ENCODE results near the gene EPHB4.
"Not testable (repeated sequence)": the region's sequence is repeated elsewhere in the genome, so short reads cannot be mapped to it uniquely, and the experiment has no call there.

Gene EPHB4

DNA sequence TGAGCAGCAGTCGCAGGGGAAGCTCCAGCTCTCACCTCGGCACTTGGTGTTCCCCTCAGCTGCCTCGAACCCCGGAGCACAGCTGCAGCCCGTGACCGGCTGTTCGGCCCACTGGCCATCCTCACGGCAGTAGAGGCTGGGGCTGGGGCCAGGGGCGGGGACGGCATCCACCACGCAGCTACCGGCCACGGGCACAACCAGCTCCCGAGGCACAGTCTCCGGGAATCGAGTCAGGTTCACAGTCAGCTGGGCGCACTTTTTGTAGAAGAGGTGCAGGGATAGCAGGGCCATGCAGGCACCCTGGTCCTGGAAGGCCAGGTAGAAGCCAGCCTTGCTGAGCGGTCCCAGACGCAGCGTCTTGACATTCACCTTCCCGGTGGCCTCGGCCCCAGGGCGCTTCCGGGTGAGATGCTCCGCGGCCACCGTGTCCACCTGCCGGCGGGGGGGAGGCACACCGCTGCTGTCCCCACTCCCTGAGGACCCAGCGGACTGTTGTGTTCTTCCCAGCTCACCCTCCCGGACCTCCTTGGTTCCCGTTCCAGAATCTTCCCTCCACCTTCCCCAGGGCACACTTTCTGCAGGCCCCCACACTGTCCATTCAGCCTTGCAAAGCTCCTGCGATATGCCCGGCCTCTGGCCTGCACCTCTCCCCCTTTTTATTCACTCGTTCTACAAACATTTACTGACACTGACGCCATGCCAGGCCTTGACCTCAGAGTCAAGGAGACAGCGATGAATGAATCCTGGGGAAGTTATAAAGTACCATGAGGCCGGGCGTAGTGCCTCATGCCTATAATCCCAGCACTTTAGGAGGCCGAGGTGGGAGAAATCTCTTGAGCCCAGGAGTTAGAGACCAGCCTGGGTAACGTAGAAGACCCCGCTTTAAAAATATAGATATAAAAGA is 4.8 kb downstream of the EPHB4 start:
- DNase-seq (ENCODE audit: low read depth in 2 of 2) = no peak

GRCh38 chr7:100819586-100819985 is 7.7 kb downstream of the EPHB4 start:
- no peak for DNase-seq (ENCODE audit: low read depth in 2 of 2)

DNA sequence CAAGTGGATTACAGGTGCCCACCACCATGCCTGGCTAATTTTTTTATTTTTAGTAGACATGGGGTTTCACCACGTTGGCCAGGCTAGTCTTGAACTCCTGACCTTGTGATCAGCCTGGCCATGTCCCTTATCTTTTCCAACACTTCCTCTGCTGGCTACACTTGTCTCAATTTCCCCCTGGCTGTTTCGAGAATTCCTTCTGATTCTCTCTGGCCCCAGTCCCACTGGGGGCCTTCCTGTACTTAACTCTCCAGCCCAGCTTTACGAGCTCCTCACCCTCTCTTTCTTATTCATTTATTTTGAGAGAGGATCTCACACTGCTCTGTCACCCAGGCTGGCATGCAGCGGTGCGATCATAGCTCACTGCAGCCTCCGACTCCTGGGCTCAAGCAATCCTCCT is 8.5 kb downstream of the EPHB4 start:
- no peak for DNase-seq (ENCODE audit: low read depth in 2 of 2)

GRCh38 chr7:100818366-100818765 is 9.0 kb downstream of the EPHB4 start:
- DNase-seq (ENCODE audit: low read depth in 2 of 2) = no peak

GRCh38 chr7:100817097-100817496 is 10.2 kb downstream of the EPHB4 start:
- no peak for DNase-seq (ENCODE audit: low read depth in 2 of 2)

GRCh38 chr7:100816515-100816914 is 10.8 kb downstream of the EPHB4 start:
- DNase-seq (ENCODE audit: low read depth in 2 of 2) = not testable (repeated sequence)

DNA sequence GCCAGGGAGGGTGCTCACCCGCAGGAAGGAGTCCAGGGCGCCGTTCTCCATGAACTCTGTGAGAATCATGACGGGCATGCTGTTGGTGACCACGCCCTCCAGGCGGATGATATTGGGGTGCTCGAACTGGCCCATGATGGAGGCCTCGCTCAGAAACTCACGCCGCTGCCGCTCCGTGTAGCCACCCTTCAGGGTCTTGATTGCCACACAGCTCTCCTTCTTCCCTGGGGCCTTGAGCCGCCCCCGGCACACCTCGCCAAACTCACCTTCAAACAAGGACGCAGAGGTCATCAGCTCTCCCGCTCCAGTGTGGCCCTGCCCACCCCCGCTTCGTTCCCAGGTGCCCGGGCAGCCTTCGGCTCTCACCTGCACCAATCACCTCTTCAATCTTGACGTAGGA is 14.6 kb downstream of the EPHB4 start:
- DNase-seq (ENCODE audit: low read depth in 2 of 2) = no peak

DNA sequence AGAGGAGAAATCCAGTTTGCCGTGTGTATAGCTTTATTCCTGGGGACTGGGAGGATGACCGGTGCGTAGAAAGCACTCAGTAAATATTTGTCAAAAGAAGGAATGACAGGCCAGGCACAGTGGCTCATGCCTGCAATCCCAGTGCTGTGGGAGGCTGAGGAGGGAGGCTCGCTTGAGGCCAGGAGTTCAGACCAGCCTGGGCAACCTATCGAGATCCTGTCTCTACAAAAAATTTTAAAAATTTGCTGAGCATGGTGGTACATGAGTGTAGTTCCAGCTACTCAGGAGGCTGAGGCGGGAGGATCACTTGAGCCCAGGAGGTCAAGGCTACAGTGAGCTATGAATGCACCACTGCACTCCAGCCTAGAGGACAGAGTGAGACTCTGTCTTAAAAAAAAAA is 15.8 kb downstream of the EPHB4 start:
- no peak for DNase-seq (ENCODE audit: low read depth in 2 of 2)

GRCh38 chr7:100808354-100808875 is 18.9 kb downstream of the EPHB4 start:
- DNase-seq (ENCODE audit: low read depth in 2 of 2) = no peak

DNA sequence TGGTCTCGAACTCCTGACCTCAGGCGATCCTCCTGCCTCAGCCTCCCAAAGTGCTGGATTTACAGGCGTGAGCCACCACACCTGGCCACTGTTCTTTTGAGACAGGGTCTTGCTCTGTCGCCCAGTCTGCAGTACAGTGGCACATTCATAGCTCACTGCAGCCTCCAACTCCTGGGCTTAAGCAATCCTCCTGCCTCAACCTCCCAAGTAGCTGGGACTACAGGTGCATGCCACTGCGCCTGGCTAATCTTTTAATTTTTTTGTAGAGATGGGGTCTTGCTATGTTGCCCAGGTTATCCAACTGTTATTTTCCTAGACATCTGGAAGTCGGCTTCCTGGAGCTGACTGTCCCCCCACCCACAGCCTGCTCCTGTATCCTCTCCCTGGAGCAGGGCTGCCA is 20.4 kb downstream of the EPHB4 start:
- not testable (repeated sequence) for DNase-seq (ENCODE audit: low read depth in 2 of 2)

GRCh38 chr7:100806276-100806675 is 21.0 kb downstream of the EPHB4 start:
- DNase-seq (ENCODE audit: low read depth in 2 of 2) = no peak

DNA sequence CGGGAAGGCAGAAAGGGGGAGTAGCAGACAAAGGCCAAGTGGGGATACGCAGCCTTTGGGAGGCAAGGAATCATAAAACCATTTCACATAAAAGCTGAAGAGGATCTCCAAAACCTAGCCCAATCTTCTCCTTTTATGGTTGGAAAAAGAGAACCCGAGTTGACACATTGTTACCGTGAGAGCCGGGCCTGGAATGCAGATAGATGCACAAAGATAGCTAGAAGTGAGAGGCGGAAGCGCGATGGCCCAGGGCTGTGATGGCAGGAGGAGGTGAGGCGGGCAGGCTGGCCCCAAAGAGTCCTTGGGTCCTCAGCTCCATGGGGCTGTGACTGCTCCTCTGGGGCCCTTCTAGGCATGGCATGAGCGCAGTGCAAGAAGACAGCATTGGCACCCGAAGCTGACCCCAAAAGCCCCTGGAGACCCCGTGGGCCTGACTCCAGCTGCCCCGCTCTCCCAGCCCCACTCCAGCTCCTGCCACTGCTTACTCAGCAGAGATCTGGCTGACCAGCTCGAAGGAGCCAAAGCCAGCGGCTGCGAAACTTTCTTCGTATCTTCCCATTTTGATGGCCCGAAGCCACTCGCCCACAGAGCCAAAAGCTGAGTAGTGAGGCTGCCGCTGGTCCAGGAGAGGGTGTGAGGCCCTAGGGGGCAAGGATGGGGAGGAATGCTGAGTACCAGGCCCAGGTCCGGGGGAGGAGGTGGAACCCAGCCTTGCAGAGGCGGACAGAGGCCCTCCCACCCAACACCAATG is 22.5 kb downstream of the EPHB4 start:
- DNase-seq (ENCODE audit: low read depth in 2 of 2) = no peak

DNA sequence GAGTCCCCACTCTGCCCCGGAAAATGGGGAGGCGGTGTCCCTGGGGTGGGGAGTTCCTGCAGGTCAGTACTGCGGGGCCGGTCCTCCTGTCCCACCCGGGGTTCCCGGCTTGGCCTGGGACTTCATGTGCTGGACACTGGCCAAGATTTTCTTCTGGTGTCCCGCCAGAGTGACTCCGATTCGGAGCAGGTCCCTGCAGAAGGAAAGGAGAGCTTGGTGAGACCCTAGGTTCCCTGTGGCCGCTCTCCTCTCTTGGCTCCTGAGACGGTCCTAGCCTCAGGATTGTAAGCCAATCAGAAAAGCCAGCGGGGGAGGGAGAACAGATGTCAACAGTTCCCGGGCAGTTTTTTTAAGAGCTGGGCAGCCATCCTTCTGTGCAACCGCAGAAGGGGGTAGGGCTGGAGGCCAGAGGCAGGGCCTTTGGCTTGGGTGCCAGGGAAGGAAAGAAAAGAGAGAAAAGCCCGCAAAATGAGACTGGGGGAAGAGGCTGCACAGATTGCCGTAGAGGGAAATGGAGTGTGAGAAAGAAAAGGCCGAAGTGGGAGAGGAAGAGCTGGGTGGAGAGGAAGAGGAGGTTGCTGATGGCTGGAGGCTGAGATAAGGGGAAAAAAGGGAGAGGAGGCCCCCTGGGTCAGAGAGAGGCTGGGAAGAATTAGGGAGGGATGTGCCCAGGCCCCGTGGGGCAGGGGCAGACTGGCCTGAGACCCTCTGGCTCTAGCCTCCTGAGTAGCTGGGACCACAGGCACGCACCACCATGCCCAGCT is 23.7 kb downstream of the EPHB4 start:
- no peak for DNase-seq (ENCODE audit: low read depth in 2 of 2)

DNA sequence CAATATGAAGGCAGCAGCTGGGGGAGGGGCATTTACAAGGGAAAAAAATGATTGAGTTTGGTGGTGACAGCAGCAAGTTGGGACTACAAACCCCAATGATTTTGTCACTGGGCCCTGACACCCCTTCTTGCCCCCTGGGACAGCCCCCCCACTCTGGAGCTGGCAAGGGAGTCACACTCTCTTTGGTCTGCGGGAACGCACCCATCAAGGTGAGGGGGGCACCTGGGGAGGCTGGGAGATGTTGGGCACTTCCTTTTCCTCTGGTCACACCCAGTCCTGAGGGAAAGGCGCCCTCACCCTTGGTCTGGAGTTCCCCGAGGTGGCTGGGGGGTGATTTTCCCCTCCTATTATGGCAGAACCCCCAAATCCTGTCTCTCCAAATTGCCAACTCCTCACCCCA is 24.4 kb downstream of the EPHB4 start:
- DNase-seq (ENCODE audit: low read depth in 2 of 2) = no peak

GRCh38 chr7:100801833-100802568 is 25.3 kb downstream of the EPHB4 start:
- DNase-seq (ENCODE audit: low read depth in 2 of 2) = no peak

- peak in 1 of 2 donors; percentile 10 for DNase-seq (ENCODE audit: low read depth in 2 of 2)
These were observed 28.1 kb downstream of the EPHB4 start for GRCh38 chr7:100799037-100799896.

DNA sequence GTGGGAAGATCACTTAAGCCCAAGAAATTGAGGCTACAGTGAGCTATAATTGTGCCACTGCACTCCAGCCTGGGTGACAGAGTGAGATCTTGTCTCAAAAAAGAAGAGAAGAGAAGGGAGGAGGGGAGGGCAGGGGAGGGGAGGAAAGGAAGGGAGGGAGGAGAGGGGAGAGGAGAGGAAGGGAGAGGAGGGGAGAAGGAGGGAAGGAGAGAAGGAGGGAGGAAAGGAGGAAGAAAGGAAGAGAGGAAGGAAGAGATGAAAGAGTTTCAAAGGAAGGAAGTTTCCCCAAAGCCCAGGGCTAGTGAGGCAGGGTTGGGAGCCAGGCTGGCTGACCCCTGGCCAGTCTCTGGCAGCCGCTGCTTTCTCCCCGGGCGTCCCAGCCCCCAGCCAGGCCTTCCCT is 32.6 kb downstream of the EPHB4 start:
- DNase-seq (ENCODE audit: low read depth in 2 of 2) = no peak

DNA sequence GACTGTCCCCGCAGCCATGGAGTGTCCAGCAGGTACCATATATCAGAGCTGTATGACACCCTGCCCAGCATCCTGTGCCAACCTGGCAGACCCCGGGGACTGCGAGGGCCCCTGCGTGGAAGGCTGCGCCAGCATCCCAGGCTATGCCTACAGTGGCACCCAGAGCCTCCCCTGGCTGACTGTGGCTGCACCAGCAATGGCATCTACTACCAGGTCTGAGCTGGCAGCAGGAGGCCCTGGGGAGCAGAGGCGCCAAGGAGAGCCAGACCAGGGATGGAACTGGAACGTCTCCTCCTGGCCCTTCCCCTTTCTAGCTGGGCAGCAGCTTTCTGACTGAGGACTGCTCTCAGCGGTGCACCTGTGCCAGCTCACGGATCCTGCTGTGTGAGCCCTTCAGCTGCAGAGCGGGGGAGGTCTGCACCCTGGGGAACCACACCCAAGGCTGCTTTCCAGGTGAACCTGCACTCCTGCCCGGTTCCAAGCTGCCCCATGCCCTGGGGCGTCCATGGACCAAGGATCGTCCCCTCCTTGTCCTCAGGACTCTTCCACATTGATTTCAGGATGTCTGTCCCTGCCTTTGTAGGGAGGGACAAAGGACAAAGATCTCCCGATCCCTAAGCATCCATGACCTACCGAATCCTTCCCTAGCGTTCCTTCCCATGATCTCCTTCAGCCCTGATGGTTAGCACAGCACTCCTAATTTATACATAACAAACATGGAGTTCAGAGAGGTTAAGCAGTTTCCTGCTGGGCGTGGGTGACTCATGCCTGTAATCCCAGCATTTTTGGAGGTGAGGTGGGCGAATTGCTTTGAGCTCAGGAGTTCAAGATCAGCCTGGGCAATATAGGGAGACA is 33.3 kb downstream of the EPHB4 start:
- DNase-seq (ENCODE audit: low read depth in 2 of 2) = no peak

- no peak for DNase-seq (ENCODE audit: low read depth in 2 of 2)
These were observed 35.2 kb downstream of the EPHB4 start for GRCh38 chr7:100791881-100792666.

Data from stimulated activated CD8-positive, alpha-beta memory T cell treated with anti-CD3 and anti-CD28 coated beads, Interleukin-15, amount 100 ng/mL, for 4 hours (primary cell).